GM12865 (cell line): ENCODE data around the gene ZMYM2.

ENCODE experiments used
- DNase-seq: peaks from one replicate; pipeline ENCODE4 v3.0.0; 2010; ENCODE audit warnings: low read depth
- H3K4me3 ChIP-seq: 2 replicates; pipeline ENCODE4 v1.5.1; 2011; ENCODE audit warnings: mild to moderate bottlenecking, low read depth, low read length, control low read depth
- CTCF ChIP-seq: IDR thresholded peaks from 2 replicates; pipeline ENCODE4 v1.5.1; 2011; ENCODE audit warnings: low read length, control low read depth, low read depth, inconsistent platforms; ENCODE audit not compliant: insufficient read depth; ENCODE audit errors: missing control alignments

The ZMYM2 gene

GRCh38 chr13:20136781-20137703 is 178.5 kb downstream of the ZMYM2 start:
- peak; percentile 24 for TF ChIP-seq CTCF
- H3K4me3 ChIP-seq, result no peak overlapping the region
- peak; percentile 48 for DNase-seq

- no peak for DNase-seq
- H3K4me3 ChIP-seq, result no peak overlapping the region
- TF ChIP-seq CTCF, result no peak
Measured at GRCh38 chr13:20137875-20138274, 179.3 kb downstream of the ZMYM2 start.

- H3K4me3 ChIP-seq, result no peak overlapping the region
- TF ChIP-seq CTCF, result no peak
- DNase-seq, result no peak
Measured at GRCh38 chr13:20140487-20140886, 182.0 kb downstream of the ZMYM2 start.
